Activated naive CD8-positive, alpha-beta T cell (primary cell): ENCODE results near the gene NCKIPSD.

Experiments used
- H3K27ac Mint-ChIP-seq: one replicate; pipeline ENCODE4 v1.8.0; 2021; ENCODE audit warnings: mixed read lengths
- H3K27me3 Mint-ChIP-seq: one replicate; pipeline ENCODE4 v1.8.0; 2021; ENCODE audit warnings: mixed read lengths
- H3K36me3 Mint-ChIP-seq: one replicate; pipeline ENCODE4 v1.8.0; 2021; ENCODE audit warnings: mixed read lengths
- H3K4me1 Mint-ChIP-seq: one replicate; pipeline ENCODE4 v1.8.0; 2021; ENCODE audit warnings: low read depth, mixed read lengths
- H3K4me3 Mint-ChIP-seq: one replicate; pipeline ENCODE4 v1.8.0; 2021; ENCODE audit warnings: mild to moderate bottlenecking, mixed read lengths
- H3K9me3 Mint-ChIP-seq: one replicate; pipeline ENCODE4 v1.8.0; 2021; ENCODE audit warnings: low read depth, mixed read lengths

The NCKIPSD gene

GRCh38 chr3:48633743-48634142 lies 52.0 kb downstream of the NCKIPSD start:
- H3K4me3 Mint-ChIP-seq = peak overlapping the region; percentile 27
- H3K27ac Mint-ChIP-seq = no peak overlapping the region

GRCh38 chr3:48633256-48633655 lies 52.5 kb downstream of the NCKIPSD start:
- H3K4me3 Mint-ChIP-seq = peak overlapping the region; percentile 27
- H3K27ac Mint-ChIP-seq = no peak overlapping the region
- peaks cover 18% of the 10 kb centered on the region for H3K4me1 Mint-ChIP-seq
- no peaks in the 10 kb centered on the region for H3K27me3 Mint-ChIP-seq
- H3K36me3 Mint-ChIP-seq = no peaks in the 10 kb centered on the region
- no peaks in the 10 kb centered on the region for H3K9me3 Mint-ChIP-seq

More at GRCh38 chr3:48633743-48634142, 52.0 kb downstream of the NCKIPSD start:
- Mint-ChIP-seq H3K36me3 (no peaks in the 10 kb centered on the region), H3K4me1 (peaks cover 18% of the 10 kb centered on the region), H3K27me3 (no peaks in the 10 kb centered on the region), H3K9me3 (no peaks in the 10 kb centered on the region)

GRCh38 chr3:48631516-48632448 lies 53.9 kb downstream of the NCKIPSD start:
- H3K9me3 Mint-ChIP-seq = no peaks in the 10 kb centered on the region
- no peak overlapping the region for H3K4me3 Mint-ChIP-seq
- no peak overlapping the region for H3K27ac Mint-ChIP-seq
- H3K4me1 Mint-ChIP-seq = peaks cover 18% of the 10 kb centered on the region
- H3K36me3 Mint-ChIP-seq = peaks cover 3% of the 10 kb centered on the region
- no peaks in the 10 kb centered on the region for H3K27me3 Mint-ChIP-seq

- Mint-ChIP-seq H3K27me3 (no peaks in the 10 kb centered on the region), H3K27ac (no peak overlapping the region), H3K9me3 (no peaks in the 10 kb centered on the region), H3K36me3 (peaks cover 3% of the 10 kb centered on the region), H3K4me1 (peaks cover 13% of the 10 kb centered on the region), H3K4me3 (no peak overlapping the region)
Observed at GRCh38 chr3:48630833-48631232, 54.9 kb downstream of the NCKIPSD start.

GRCh38 chr3:48630407-48630806 lies 55.3 kb downstream of the NCKIPSD start:
- Mint-ChIP-seq H3K27ac (no peak overlapping the region), H3K4me1 (peaks cover 11% of the 10 kb centered on the region), H3K36me3 (peaks cover 3% of the 10 kb centered on the region), H3K4me3 (no peak overlapping the region), H3K27me3 (no peaks in the 10 kb centered on the region), H3K9me3 (no peaks in the 10 kb centered on the region)

GRCh38 chr3:48629894-48630293 lies 55.8 kb downstream of the NCKIPSD start:
- Mint-ChIP-seq H3K36me3 (peaks cover 3% of the 10 kb centered on the region), H3K4me1 (peaks cover 11% of the 10 kb centered on the region), H3K4me3 (no peak overlapping the region), H3K27ac (no peak overlapping the region), H3K27me3 (no peaks in the 10 kb centered on the region), H3K9me3 (no peaks in the 10 kb centered on the region)

- Mint-ChIP-seq H3K4me3 (no peak overlapping the region), H3K36me3 (peaks cover 3% of the 10 kb centered on the region), H3K9me3 (no peaks in the 10 kb centered on the region), H3K27ac (no peak overlapping the region), H3K27me3 (no peaks in the 10 kb centered on the region), H3K4me1 (peaks cover 16% of the 10 kb centered on the region)
Observed at GRCh38 chr3:48628277-48629017, 57.3 kb downstream of the NCKIPSD start.

- H3K27ac Mint-ChIP-seq = no peak overlapping the region
- H3K36me3 Mint-ChIP-seq = peaks cover 3% of the 10 kb centered on the region
- H3K4me3 Mint-ChIP-seq = no peak overlapping the region
- no peaks in the 10 kb centered on the region for H3K9me3 Mint-ChIP-seq
- no peaks in the 10 kb centered on the region for H3K27me3 Mint-ChIP-seq
- peaks cover 13% of the 10 kb centered on the region for H3K4me1 Mint-ChIP-seq
Observed at GRCh38 chr3:48625600-48625999, 60.1 kb downstream of the NCKIPSD start.

- Mint-ChIP-seq H3K36me3 (peaks cover 3% of the 10 kb centered on the region), H3K27ac (no peak overlapping the region), H3K9me3 (no peaks in the 10 kb centered on the region), H3K4me1 (peaks cover 13% of the 10 kb centered on the region), H3K27me3 (no peaks in the 10 kb centered on the region), H3K4me3 (no peak overlapping the region)
Observed at GRCh38 chr3:48624767-48625166, 60.9 kb downstream of the NCKIPSD start.

GRCh38 chr3:48623851-48624547 lies 61.7 kb downstream of the NCKIPSD start:
- Mint-ChIP-seq H3K36me3 (peaks cover 3% of the 10 kb centered on the region), H3K27ac (no peak overlapping the region), H3K4me3 (no peak overlapping the region), H3K9me3 (no peaks in the 10 kb centered on the region), H3K4me1 (peaks cover 13% of the 10 kb centered on the region), H3K27me3 (no peaks in the 10 kb centered on the region)
